GM19438 (cell line): ENCODE results near the gene UBP1.
"Not testable (repeated sequence)": the region's sequence is repeated elsewhere in the genome, so short reads cannot be mapped to it uniquely, and the experiment has no call there.

Experiments used
- ATAC-seq: cut with Tn5 transposase; IDR thresholded peaks from one replicate; pipeline ENCODE4 v1.9.1; 2021; ENCODE audit warnings: low read depth; ENCODE audit not compliant: unreplicated experiment

UBP1 gene

DNA sequence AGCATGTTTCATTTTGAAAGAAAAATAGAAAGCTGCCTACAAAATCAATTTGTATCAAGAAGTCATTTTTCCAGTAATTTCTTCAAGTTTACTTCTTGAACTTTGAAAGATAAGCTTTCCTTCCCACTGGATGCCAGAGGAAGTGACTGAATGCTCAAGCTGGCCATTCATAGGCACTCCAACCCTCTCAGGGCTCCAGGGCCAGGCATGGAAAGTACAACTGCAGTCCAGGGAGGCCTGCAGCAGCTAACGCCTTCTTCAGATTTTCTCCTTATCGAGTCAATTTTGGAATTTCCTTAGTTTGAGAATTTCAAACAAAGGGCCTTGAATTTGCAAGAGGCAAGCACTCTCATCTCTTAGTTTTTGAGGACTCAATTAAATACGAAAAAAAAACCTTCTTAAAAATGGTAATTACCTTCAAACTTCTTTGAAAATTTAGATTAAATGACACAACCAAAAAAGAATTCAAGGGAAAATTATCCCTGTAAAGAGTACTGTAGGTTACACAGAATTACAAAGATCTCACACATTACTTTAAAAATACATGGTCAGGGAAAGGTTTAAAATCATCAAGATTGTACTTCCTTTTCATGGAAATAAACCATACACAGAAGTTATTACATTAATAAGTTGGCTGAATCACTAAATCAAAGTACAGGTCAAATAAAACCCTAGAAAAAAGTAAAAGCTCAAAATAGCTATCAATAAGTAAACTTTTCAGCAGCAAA, 2.5 kb downstream of the UBP1 start:
- ATAC-seq, result no peak

DNA sequence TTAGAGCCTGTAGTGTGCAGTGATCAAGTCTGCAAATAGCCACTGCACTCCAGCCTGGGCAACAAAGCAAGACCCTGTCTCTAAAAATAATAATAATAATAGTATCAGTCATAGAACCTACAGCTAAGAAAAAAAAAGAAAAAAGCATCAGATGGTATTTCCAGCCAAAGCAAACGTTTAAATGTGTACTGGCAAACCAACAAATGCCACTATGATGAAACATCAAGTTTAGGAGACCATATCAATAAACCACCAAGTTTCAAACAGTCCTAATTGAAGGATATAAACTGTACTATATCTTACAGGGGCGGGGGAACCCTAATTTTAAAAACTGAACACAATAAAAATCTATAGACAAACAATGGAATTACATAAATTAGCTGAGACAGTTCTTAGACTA, 6.4 kb downstream of the UBP1 start:
- ATAC-seq, result no peak

DNA sequence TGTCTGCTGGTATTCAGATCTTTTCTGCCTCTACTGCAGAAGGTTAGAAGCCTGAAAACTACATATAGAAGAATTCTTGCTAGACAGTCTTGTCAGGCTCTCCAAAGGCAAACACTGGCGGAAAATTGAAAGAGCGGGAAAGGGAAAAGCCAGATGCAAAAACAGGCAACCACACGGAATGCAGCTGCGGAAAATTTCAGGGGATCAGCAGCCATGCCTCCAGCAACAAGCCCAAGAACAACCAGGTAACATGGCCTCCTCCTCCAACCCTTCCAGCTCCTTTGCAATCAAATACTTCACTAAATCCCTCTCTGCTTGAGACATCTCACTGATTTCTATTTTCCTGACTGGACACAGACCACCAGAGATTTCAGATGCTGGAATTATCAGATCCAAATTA, 9.6 kb downstream of the UBP1 start:
- ATAC-seq, result no peak

DNA sequence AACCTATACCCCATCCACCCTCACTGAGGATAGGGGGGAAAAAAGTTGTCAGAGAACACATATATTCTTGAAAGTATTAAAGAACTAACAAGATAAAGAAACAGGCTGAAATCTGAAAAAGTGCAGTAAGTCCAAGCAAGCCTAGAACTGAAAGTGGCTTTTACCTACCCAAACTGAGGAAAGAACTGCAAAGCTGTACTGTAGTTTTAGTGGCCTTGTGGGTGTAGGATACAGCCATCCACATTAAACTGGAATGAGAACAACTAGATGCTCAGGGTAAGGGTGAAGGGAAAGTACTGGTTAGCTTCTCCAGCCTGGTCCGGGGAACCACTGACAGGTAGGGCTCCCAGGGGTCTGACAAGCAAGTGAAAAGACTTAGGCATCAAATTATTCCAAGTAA, 10.1 kb downstream of the UBP1 start:
- no peak for ATAC-seq

DNA sequence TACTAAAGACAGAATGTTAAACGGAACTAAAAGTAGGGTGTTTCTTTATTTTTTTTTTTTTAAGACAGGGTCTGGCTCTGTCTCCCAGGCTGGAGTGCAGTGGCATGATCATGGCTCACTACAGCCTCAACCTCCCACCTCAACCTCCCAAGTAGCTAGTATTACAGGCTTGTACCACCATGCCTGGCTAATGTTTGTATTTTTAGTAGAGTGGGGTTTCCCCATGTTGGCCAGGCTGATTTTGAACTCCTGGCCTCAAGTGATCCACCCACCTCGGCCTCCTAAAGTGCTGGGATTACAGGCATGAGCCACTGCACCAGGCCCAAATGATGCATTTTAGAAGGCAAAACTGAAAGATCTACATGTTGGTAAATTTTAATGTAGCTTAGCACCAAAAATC, 10.9 kb downstream of the UBP1 start:
- not testable (repeated sequence) for ATAC-seq

DNA sequence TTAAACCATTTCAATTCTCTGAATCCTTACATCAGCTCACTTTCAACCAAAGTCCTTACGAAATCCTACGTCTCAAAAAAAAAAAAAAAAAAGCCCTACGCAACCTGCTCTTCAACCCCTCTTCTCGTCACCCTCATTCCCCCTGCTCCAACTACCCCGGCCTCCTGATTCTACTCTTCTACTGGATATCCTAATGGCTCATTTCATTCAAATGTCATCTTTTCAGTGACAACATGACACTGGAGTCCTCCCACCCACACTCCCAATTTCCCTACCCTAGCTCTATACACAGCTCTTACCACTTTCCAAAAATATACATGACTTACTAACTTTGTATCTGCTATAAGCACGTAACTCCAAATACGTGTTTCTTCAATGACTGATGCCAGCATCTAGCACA, 11.5 kb downstream of the UBP1 start:
- no peak for ATAC-seq

DNA sequence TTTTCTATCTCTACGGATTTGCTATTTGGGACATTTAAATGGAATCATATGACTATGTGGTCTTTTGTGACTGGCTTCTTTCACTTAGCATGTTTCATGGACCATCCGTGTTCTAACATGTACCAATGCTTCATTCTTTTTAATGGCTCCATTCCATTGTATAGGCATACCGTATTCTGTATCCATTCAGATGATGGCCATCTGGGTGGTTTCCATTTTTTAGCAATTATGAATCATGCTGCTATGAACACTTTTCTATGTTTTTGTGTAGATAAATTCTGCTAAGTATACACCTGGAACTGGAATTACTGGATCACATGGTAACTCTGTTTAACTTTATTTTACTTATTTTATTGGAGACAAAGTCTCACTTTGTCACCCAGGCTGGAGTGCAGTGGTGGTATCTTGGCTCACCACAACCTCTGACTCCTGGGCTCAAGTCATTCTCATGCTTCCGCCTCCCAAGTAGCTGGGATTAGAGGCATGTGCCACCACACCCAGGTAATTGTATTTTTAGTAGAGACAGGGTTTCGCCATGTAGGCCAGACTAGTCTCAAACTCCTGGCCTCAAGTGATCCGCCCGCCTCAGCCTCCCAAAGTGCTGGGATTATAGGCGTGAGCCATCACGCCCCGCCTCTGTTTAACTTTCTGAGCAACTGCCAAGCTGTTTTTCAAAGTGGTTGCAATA, 13.4 kb downstream of the UBP1 start:
- ATAC-seq, result no peak

DNA sequence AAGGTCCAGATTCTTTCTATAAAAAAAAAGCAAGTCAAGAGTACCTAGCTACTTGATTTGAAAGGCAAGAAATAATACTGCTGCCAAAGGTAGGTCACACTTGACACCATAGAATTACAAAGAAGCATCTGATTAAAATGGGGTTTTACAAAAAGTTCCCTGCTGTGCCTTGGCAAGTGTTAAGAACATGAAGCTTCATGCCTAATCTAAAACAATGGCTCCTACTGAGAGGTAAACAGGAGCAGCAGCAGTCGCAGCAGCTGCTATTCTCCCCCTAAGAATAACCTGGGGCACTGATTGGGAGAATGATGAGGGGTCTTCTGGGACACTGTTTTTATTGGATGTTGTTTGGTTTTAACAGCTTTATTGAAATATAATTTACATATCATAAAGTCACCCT, 14.1 kb downstream of the UBP1 start:
- ATAC-seq, result no peak

DNA sequence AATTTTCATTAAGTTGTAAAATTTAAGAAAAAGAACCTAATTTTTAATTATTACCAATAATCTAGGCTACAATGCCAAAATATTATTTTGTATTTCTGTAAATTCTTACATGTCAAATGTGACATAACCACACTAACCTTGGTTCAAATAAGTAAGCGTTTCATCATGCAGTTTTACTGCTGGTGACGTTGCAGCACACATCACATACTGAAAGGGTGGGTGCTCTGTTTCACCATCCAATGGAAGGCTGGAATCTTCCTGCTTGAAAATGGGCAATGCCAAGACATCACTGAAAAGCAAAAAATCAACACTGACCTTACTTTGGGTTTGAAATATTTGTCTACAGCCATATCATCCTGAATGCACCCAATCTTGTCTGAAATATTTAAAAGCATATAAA, 14.8 kb downstream of the UBP1 start:
- ATAC-seq, result no peak

DNA sequence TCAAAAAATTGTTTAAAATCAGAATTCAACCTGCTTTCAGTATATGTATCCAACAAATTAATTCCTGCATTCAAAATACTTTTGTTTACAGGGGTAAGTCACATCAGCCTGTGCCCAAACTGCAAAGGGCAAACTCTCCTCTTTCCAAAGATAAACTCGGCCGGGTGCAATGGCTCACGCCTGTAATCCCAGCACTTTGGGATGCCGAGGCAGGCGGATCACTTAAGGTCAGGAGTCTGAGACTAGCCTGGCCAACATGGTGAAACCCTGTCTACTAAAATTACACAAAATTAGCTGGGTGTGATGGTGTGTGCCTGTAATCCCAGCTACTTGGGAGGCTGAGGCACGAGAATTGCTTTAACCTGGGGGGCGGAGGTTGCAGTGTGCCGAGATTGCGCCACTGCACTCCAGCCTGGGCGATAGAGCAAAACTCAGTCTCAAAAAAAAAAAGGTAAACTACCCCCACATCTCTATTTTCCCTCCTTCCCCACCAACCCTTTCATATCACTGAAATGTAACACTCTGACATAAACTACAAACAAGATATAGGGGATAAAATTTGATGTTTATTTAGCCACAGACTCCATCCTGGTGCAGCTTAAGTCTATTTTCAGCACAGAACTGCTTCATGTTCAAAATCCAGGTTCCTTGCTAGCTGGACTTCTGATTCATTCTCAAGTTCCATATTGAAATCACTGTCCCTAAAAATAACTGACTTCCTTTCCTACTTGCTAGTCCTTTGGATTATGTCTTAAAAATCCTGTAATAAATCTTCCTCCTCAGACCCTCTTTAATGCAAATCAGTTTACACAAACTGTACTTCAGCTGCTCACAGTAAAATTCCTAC, 15.4 kb downstream of the UBP1 start:
- no peak for ATAC-seq

DNA sequence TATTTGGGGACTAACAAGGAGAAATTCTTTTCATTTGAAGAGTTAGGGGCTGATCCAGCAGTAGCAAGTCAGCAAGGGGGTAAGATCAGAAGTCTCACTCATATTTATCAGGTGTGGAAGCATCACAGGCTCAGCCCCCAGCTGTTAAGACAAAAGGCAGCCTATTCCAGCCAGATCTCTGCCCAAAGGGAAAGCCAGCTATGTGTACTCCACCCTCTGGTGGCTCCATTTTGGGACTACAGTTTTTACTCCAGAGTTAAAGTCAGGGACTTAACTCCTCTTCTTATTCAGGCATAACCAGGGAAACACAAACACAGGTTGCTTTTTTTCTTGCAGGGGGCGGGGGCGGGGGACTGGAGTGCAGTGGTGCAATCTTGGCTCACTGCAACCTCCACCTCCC, 19.2 kb downstream of the UBP1 start:
- ATAC-seq, result no peak

DNA sequence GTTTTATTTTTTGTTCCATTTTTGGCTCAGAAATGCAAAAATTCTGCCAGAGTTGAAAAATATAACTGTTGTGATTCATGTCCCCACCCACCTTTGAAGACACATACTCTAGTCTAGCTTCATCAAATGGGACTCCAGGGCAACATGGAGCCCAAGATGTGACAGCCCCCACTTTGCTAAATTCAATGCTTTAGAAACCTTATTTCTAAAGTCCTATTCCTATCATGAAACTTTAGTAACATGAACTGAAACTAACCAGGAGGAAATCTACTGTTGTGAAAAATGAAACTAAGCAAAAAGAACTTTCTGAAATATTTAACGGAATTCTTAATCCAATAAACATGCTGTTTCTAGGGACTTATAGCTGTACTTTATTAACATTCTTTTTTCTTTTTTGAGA, 20.3 kb downstream of the UBP1 start:
- ATAC-seq, result no peak

DNA sequence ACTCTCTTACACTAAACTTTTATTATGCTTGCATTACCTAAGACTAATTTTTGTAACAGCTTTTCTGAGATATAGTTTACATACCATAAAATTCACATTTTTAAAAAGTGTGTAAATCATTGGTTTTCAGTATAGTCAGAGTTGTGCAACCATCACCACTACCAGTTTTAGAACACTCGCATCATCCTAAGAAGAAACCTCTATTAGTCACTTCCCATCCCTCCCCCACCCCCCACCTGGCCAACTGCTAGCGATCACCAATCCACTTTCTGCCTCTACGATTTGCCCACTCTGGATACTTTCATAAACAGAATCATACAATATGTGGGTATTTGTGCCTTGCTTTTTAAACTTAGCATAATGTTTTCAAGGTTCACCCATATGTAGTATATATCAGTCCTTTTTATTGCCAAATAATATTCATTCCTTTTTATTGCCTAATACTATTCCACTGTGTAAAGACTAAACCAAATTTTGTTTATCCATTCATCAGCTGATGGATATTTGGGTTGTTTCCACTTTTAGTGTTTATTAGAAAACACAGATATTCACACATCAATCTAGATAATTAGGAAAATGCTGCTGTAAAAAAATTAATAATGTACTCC, 23.0 kb downstream of the UBP1 start:
- no peak for ATAC-seq

DNA sequence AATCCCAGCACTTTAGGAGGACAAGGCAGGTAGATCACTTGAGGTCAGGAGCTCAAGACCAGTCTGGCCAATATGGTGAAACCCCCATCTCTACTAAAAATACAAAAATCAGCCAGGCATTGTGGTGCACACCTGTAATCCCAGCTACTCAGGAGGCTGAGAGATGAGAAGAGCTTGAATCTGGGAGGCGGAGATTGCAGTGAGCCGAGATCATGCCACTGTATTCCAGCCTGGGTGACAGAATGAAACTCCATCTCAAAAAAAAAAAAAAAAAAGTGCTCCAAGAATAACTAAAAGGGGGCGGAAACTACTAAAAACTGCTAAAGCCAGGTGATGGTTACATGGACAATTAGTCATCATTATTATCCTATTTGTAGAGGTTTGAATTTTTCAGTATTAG, 29.4 kb downstream of the UBP1 start:
- not testable (repeated sequence) for ATAC-seq

DNA sequence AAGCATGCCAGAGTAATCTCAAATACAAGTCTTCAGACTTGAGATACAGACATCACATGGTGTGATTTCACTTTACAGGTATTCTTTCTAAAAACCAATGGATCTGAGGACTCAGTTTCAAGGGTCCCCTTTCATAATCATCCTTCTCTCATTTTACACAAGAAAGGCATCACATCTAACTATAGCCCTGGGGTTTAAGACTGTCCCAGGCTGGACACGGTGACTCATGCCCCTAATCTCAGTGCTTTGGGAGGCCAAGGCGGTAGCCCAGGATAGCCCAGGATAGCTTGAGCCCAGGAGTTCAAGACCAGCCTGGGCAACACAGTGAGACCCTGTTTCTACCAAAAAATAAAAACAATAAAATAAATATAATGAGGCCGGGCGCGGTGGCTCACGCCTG, 36.4 kb downstream of the UBP1 start:
- no peak for ATAC-seq

DNA sequence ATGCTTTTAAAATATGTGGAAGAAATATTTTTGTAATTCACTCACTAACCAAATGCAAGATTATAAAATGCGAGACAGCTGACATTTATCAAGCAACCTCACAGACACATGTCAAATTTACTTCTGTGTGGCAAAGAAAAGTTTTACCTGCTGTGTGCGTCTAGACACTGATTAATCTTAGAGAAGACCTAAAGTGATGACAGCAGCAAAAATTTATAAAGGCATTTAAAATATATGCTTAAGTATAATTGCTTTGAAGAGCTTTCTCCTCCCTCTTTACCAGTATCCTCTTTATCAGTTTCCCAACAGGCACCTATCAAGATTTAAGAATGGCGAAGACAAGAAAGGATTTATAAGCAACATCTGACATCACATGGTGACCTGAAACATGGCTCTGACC, 37.3 kb downstream of the UBP1 start:
- no peak for ATAC-seq

DNA sequence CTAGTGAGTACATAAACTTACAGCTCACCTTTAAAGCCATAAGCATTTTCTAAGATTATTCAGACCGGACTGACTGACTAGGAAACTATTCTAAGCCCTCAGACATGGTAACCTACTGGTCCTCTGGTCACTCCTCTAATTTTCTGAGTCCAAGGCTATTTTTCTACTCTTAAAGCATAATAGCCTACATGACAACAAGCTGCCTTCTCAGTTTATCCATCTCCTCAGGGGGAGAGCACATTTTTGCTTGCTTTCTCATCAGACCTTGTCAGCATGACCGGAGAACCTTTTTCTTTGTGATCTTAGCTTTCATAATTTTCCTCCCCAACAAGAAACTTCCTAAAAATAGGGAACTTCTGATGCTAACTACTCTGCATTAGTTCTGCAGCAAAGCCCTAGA, 38.4 kb downstream of the UBP1 start:
- no peak for ATAC-seq

DNA sequence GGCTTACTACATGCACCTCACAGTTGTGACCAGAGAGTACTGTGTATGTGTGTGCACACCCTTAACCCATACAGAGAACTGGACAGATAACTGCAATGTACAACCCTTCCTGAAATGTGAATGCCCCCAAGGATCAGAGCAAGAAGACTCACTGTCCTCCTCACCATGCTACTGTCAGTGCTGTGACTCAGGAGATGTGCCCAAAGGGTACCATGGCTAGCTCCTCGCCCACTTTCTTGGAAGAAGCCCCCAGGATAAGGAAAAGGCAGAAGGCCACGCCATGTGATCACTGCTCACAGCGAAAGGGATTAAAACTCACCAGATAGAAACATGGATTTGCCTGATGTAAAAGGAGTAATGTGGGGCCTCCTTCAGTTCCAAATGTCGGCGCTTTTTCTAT, 41.8 kb downstream of the UBP1 start:
- no peak for ATAC-seq

DNA sequence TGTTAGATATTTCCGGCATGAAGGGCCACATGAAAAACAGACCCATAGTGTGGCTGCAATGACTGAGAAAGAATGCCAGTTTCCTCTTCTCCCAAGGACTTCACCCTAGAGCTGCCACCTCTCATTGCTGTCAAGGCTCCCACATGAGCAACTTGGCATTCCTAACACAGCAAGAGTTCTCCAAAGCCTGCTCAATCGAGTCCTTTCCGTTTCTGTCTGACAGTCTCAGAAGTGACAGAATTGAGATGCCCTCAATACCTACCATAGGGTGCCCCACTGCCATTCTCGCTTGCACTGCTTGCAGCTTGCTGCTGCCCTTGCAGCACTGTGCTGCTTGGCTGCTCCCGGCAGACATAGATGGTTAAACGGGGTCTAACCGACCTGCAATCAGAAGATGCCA, 44.3 kb downstream of the UBP1 start:
- no peak for ATAC-seq

DNA sequence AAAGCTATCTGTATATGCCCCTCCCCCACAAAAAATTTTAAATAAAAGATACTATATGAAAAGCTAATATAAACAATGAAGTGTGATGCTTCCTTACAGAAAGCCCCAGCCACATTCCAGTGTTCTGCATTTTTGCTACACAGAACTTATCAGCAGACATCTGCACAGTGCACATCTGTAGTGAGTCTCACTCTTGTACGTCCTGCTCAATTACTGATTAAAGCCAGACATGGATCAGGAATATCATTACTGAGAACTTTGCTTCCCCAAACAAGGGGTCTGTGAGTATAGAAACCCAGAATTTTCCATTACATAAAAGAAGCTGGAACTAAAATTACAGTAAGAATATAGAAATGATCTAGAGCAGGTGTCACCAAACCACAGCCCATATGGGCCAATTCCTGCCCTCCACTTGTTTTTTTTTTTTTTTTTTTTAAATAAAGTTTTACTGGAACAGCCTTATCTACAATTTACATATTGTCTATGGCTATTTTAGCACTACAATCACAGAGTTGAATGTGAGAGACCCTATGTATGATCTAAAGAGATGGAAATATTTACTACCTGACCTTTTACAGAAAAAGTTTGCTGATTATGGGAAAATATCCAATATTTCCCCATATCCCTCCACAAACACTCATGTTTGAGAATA, 45.7 kb downstream of the UBP1 start:
- no peak for ATAC-seq

DNA sequence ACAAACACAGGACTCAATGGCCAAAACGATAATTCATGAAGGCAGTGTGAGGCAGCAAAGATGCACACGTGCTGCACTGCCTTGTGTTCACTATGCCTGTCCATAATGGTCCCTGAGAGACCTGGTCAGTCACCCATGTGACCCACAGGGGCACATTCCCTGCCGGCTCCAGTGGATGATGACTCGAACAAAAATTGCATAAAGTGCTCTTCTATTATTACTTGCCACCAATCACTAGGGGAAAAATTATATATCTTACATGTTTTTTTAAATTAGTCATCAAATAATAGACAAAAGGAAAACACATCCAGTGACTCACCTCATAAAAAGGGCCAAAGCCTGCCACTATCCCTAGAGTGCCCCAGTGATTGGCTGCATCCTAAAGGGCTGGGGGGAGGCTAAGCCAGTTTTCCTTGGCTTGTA, 47.5 kb downstream of the UBP1 start:
- ATAC-seq, result no peak
